Activated CD4-positive, alpha-beta memory T cell treated with anti-CD3 and anti-CD28 coated beads, Interleukin-2, amount 10 ng/mL, durations not matched to agents 7 days and 5 days (primary cell): ENCODE results near the gene C8G. TPM values are rescaled to one million over a fixed set of nuclear protein-coding genes. Genes with fewer than 3 reads are reported as not detected.
A peak's percentile ranks its signal among the peaks of the same experiment; 100 is the strongest.

Experiments
- CTCF ChIA-PET: fragments of 350-600 bp; sonication (Branson Sonifier 250); formaldehyde crosslinking; loops from one replicate; lab custom pipeline; 2021; ENCODE audit warnings: antibody characterized with exemption, inconsistent platforms; lab: Charles Lee
- POLR2A ChIA-PET: fragments of 350-600 bp; sonication (Branson Sonifier 250); formaldehyde crosslinking; loops from one replicate; lab custom pipeline; 2021; ENCODE audit warnings: antibody characterized with exemption; lab: Charles Lee
- DNase-seq: peaks from one replicate; pipeline ENCODE4 v3.0.0-alpha.2; 2020
- H3K27ac Mint-ChIP-seq: one replicate; pipeline ENCODE4 v1.8.0; 2021; ENCODE audit warnings: mild to moderate bottlenecking, mixed read lengths
- H3K27me3 Mint-ChIP-seq: one replicate; pipeline ENCODE4 v1.8.0; 2021; ENCODE audit warnings: mixed read lengths
- H3K36me3 Mint-ChIP-seq: one replicate; pipeline ENCODE4 v1.8.0; 2021; ENCODE audit warnings: low read depth, mixed read lengths
- H3K4me1 Mint-ChIP-seq: one replicate; pipeline ENCODE4 v1.8.0; 2021; ENCODE audit warnings: mixed read lengths
- H3K4me3 Mint-ChIP-seq: one replicate; pipeline ENCODE4 v1.8.0; 2021; ENCODE audit warnings: mild to moderate bottlenecking, mixed read lengths
- H3K9me3 Mint-ChIP-seq: one replicate; pipeline ENCODE4 v1.8.0; 2021; ENCODE audit warnings: mixed read lengths
- total RNA-seq, 2 experiments: library from RNA; stranded (reverse); gene quantifications; one replicate each; pipeline ENCODE4 v1.2.3, GENCODE V29; 2021

C8G gene
- total RNA-seq, 2 experiments from 2014 or later, result 1.5 to 3.2 TPM

GRCh38 chr9:136952876-136953770 lies 8.1 kb downstream of the C8G start:
- DNase-seq, result no peak
- CTCF ChIA-PET, result interaction anchor here (1.1 kb wide), 1 partner anchor 76 kb away, joined by 4 read pairs; no protein-coding TSS in a partner anchor
- H3K36me3 Mint-ChIP-seq, result no peaks in the 10 kb centered on the region
- H3K4me1 Mint-ChIP-seq, result peaks cover 8% of the 10 kb centered on the region
- H3K27ac Mint-ChIP-seq, result no peak overlapping the region
- peaks cover 7% of the 10 kb centered on the region for H3K9me3 Mint-ChIP-seq
- H3K4me3 Mint-ChIP-seq, result no peak overlapping the region
- H3K27me3 Mint-ChIP-seq, result no peaks in the 10 kb centered on the region
- POLR2A ChIA-PET, result interaction anchor here (1.3 kb wide), 1 partner anchor 288 kb away, joined by 3 read pairs; the partner anchor contains the start of gene TUBB4B

- Mint-ChIP-seq H3K4me3 (no peak overlapping the region), H3K27me3 (no peaks in the 10 kb centered on the region), H3K4me1 (peaks cover 5% of the 10 kb centered on the region), H3K9me3 (peaks cover 7% of the 10 kb centered on the region), H3K36me3 (no peaks in the 10 kb centered on the region), H3K27ac (no peak overlapping the region)
- no peak for DNase-seq
- ChIA-PET CTCF (no interaction called here), POLR2A (interaction anchor here (0.6 to 1.4 kb wide), 5 partner anchors 10 to 287 kb away, joined by 3 read pairs; partner anchors contain the start of gene TUBB4B)
Measured at GRCh38 chr9:136953771-136954269, 8.8 kb downstream of the C8G start.

- Mint-ChIP-seq H3K9me3 (peaks cover 7% of the 10 kb centered on the region), H3K36me3 (no peaks in the 10 kb centered on the region), H3K27me3 (no peaks in the 10 kb centered on the region), H3K4me1 (peaks cover 6% of the 10 kb centered on the region), H3K4me3 (no peak overlapping the region), H3K27ac (no peak overlapping the region)
- ChIA-PET POLR2A (interaction anchor here (0.6 to 1.4 kb wide), 4 partner anchors 10 to 81 kb away, joined by 3 read pairs; no protein-coding TSS in a partner anchor), CTCF (no interaction called here)
- DNase-seq, result no peak
Measured at GRCh38 chr9:136954270-136955083, 9.4 kb downstream of the C8G start.

GRCh38 chr9:136955202-136955942 lies 10.3 kb downstream of the C8G start:
- POLR2A ChIA-PET, result interaction anchor here (1.1 to 1.4 kb wide), 2 partner anchors 9 to 13 kb away, joined by 3 read pairs; no protein-coding TSS in a partner anchor
- Mint-ChIP-seq H3K9me3 (peaks cover 7% of the 10 kb centered on the region), H3K27me3 (no peaks in the 10 kb centered on the region), H3K36me3 (no peaks in the 10 kb centered on the region), H3K4me3 (no peak overlapping the region), H3K27ac (no peak overlapping the region), H3K4me1 (peaks cover 8% of the 10 kb centered on the region)
- DNase-seq, result no peak
- CTCF ChIA-PET, result no interaction called here

- Mint-ChIP-seq H3K4me3 (no peak overlapping the region), H3K9me3 (peaks cover 7% of the 10 kb centered on the region), H3K27me3 (no peaks in the 10 kb centered on the region), H3K27ac (no peak overlapping the region), H3K4me1 (peaks cover 11% of the 10 kb centered on the region), H3K36me3 (no peaks in the 10 kb centered on the region)
- ChIA-PET CTCF (no interaction called here), POLR2A (no interaction called here)
- DNase-seq, result no peak
Measured at GRCh38 chr9:136955943-136956335, 10.9 kb downstream of the C8G start.

GRCh38 chr9:136956604-136957003 lies 11.6 kb downstream of the C8G start:
- CTCF ChIA-PET, result no interaction called here
- Mint-ChIP-seq H3K4me3 (no peak overlapping the region), H3K36me3 (no peaks in the 10 kb centered on the region), H3K27me3 (no peaks in the 10 kb centered on the region), H3K4me1 (peaks cover 13% of the 10 kb centered on the region), H3K9me3 (peaks cover 7% of the 10 kb centered on the region), H3K27ac (no peak overlapping the region)
- POLR2A ChIA-PET, result no interaction called here
- DNase-seq, result no peak

- no peaks in the 10 kb centered on the region for H3K27me3 Mint-ChIP-seq
- ChIA-PET CTCF (no interaction called here), POLR2A (no interaction called here)
- H3K27ac Mint-ChIP-seq, result no peak overlapping the region
- peaks cover 7% of the 10 kb centered on the region for H3K9me3 Mint-ChIP-seq
- no peak overlapping the region for H3K4me3 Mint-ChIP-seq
- peaks cover 18% of the 10 kb centered on the region for H3K4me1 Mint-ChIP-seq
- no peak for DNase-seq
- H3K36me3 Mint-ChIP-seq, result no peaks in the 10 kb centered on the region
Measured at GRCh38 chr9:136957461-136957860, 12.4 kb downstream of the C8G start.

GRCh38 chr9:136957901-136958300 lies 12.9 kb downstream of the C8G start:
- ChIA-PET CTCF (interaction anchor here (1.1 kb wide), 1 partner anchor 72 kb away, joined by 3 read pairs; no protein-coding TSS in a partner anchor), POLR2A (no interaction called here)
- no peak overlapping the region for H3K27ac Mint-ChIP-seq
- no peak overlapping the region for H3K4me3 Mint-ChIP-seq
- no peaks in the 10 kb centered on the region for H3K27me3 Mint-ChIP-seq
- no peaks in the 10 kb centered on the region for H3K36me3 Mint-ChIP-seq
- no peak for DNase-seq
- peaks cover 7% of the 10 kb centered on the region for H3K9me3 Mint-ChIP-seq
- H3K4me1 Mint-ChIP-seq, result peaks cover 23% of the 10 kb centered on the region

- ChIA-PET CTCF (interaction anchor here (1.1 kb wide), 1 partner anchor 71 kb away, joined by 3 read pairs; no protein-coding TSS in a partner anchor), POLR2A (interaction anchor here (3.6 kb wide), 1 partner anchor 11 kb away, joined by 19 read pairs; no protein-coding TSS in a partner anchor)
- no peak for DNase-seq
- H3K9me3 Mint-ChIP-seq, result peaks cover 7% of the 10 kb centered on the region
- no peaks in the 10 kb centered on the region for H3K27me3 Mint-ChIP-seq
- H3K27ac Mint-ChIP-seq, result no peak overlapping the region
- no peak overlapping the region for H3K4me3 Mint-ChIP-seq
- H3K36me3 Mint-ChIP-seq, result no peaks in the 10 kb centered on the region
- H3K4me1 Mint-ChIP-seq, result peaks cover 28% of the 10 kb centered on the region
Measured at GRCh38 chr9:136958473-136958872, 13.4 kb downstream of the C8G start.

GRCh38 chr9:136958898-136959850 lies 14.1 kb downstream of the C8G start:
- ChIA-PET POLR2A (interaction anchor here (0.6 to 7.9 kb wide), 8 partner anchors 8 to 282 kb away, joined by 3 to 70 read pairs (median 3); partner anchors contain the start of genes PTGDS and TUBB4B), CTCF (interaction anchor here (0.8 to 1.3 kb wide), 5 partner anchors 11 to 76 kb away, joined by 3 to 8 read pairs (median 3); no protein-coding TSS in a partner anchor)
- H3K9me3 Mint-ChIP-seq, result peaks cover 7% of the 10 kb centered on the region
- H3K27me3 Mint-ChIP-seq, result no peaks in the 10 kb centered on the region
- H3K4me3 Mint-ChIP-seq, result no peak overlapping the region
- H3K36me3 Mint-ChIP-seq, result no peaks in the 10 kb centered on the region
- DNase-seq, result no peak
- peak overlapping the region; percentile 91 for H3K27ac Mint-ChIP-seq
- peaks cover 30% of the 10 kb centered on the region for H3K4me1 Mint-ChIP-seq
